22Rv1 (cell line): ENCODE data around the gene PMIS2.

ENCODE experiments used
- ZFX ChIP-seq: fragments of 450-650 bp; IDR thresholded peaks from 2 replicates; pipeline ENCODE4 v1.6.1; 2017; ENCODE audit warnings: antibody characterized with exemption, borderline replicate concordance
- TF ChIP-seq, protein P1 (sequence below): fragments of 450-650 bp; IDR thresholded peaks from 2 replicates; pipeline ENCODE4 v1.5.1; 2017; ENCODE audit warnings: mild to moderate bottlenecking

DNA sequence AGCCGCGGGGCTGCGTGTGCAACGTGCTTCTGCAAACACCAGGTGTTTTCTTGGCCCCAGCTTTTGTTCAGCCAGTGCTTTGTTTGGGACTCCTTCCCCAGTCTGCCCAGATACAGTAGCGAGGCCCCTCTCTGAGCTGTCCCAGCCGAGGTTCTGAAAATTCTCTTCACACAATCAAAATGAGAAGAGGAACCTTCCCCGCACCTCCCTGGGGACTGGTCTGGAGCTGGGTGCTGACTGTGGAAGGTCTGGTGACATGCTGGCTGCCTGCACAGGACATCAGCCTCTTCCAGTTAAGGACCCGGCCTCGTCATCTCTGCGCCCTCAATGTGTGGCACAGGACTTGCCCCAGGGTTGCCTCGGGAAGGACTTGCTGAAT is 26.7 kb upstream of the PMIS2 start:
- TF ChIP-seq, protein P1, sequence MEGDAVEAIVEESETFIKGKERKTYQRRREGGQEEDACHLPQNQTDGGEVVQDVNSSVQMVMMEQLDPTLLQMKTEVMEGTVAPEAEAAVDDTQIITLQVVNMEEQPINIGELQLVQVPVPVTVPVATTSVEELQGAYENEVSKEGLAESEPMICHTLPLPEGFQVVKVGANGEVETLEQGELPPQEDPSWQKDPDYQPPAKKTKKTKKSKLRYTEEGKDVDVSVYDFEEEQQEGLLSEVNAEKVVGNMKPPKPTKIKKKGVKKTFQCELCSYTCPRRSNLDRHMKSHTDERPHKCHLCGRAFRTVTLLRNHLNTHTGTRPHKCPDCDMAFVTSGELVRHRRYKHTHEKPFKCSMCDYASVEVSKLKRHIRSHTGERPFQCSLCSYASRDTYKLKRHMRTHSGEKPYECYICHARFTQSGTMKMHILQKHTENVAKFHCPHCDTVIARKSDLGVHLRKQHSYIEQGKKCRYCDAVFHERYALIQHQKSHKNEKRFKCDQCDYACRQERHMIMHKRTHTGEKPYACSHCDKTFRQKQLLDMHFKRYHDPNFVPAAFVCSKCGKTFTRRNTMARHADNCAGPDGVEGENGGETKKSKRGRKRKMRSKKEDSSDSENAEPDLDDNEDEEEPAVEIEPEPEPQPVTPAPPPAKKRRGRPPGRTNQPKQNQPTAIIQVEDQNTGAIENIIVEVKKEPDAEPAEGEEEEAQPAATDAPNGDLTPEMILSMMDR, result no peak
- no peak for TF ChIP-seq ZFX
